ENCODE measurements around the gene RRAD.

The RRAD gene

DNA sequence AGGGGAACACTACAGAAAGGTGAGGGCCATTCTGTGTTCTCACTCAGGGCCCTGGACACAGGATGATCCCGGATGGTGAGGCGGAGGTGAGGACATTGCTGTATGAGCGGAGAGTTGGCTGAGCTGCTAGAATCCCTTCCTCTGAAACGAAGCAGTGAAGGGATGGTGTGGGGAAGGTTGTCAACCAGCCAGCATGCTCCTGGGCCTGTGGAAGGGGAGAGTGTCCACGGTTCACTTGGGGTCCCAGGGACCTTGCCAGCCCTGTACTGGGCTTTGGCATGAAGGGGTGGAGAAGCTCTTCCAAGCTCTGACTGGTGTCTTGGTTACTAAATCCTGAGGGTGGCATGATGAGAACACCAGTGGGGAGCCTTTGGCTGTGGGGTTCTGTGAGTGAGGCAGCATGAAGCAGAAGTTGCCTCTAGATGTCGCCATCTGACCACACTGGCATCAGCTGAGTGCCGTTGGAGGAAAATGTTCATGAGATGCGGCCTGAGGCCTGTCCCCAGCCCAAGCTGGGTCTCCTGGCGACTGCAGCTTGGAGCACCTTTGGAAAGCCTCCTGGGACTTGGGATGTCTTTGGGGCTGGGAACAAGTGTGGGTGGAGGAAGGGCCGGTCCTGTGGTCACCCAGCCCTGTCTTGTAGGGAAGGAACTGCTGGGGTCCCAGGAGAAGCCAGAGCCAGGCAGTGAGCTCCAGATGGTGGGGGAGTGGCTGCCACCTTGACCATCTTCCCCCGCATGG is 30.2 kb downstream of the RRAD start:
- H3K4me1 Mint-ChIP-seq, result peaks cover 19% of the 10 kb centered on the region
- H3K4me3 Mint-ChIP-seq, result no peak overlapping the region
- peak overlapping the region in 1 of 3 experiments; percentile 32 for H3K27ac Mint-ChIP-seq
- H3K9me3 Mint-ChIP-seq, result no peaks in the 10 kb centered on the region
- TF ChIP-seq, protein P1, sequence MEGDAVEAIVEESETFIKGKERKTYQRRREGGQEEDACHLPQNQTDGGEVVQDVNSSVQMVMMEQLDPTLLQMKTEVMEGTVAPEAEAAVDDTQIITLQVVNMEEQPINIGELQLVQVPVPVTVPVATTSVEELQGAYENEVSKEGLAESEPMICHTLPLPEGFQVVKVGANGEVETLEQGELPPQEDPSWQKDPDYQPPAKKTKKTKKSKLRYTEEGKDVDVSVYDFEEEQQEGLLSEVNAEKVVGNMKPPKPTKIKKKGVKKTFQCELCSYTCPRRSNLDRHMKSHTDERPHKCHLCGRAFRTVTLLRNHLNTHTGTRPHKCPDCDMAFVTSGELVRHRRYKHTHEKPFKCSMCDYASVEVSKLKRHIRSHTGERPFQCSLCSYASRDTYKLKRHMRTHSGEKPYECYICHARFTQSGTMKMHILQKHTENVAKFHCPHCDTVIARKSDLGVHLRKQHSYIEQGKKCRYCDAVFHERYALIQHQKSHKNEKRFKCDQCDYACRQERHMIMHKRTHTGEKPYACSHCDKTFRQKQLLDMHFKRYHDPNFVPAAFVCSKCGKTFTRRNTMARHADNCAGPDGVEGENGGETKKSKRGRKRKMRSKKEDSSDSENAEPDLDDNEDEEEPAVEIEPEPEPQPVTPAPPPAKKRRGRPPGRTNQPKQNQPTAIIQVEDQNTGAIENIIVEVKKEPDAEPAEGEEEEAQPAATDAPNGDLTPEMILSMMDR (IDR thresholded peaks at IDR 0.05; ENCODE audit: unreplicated experiment in 3 of 3), result peak; percentile 79 to 91 (median 88)
- H3K27me3 Mint-ChIP-seq (ENCODE audit: low read depth), result no peaks in the 10 kb centered on the region
- no peaks in the 10 kb centered on the region for H3K36me3 Mint-ChIP-seq (ENCODE audit: low read depth)

DNA sequence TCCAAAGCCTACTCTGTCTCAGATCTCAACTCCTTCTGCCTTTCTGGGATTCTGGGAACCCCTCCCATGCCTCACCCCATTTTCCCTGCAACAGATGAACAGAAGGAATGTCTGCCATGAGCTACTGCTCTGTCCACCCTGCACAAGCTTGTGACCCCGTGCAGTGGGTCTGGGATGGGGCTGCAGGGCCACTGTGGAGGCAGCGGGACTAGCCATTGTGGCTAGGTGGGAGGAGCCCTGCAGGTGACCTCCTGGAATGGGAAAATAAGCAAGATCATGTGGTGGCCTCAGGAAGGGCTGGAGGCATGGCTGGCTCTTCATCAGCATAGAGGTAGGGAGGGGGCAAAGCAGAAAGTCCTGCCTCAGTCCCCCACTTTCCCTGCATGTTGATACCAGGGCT is 31.3 kb downstream of the RRAD start:
- TF ChIP-seq, protein P1 (IDR thresholded peaks at IDR 0.05; ENCODE audit: unreplicated experiment in 3 of 3), result no peak
- H3K27me3 Mint-ChIP-seq (ENCODE audit: low read depth), result no peaks in the 10 kb centered on the region
- H3K36me3 Mint-ChIP-seq (ENCODE audit: low read depth), result no peaks in the 10 kb centered on the region
- H3K4me1 Mint-ChIP-seq, result peaks cover 8% of the 10 kb centered on the region
- H3K27ac Mint-ChIP-seq, result no peak overlapping the region
- no peaks in the 10 kb centered on the region for H3K9me3 Mint-ChIP-seq
- H3K4me3 Mint-ChIP-seq, result no peak overlapping the region

DNA sequence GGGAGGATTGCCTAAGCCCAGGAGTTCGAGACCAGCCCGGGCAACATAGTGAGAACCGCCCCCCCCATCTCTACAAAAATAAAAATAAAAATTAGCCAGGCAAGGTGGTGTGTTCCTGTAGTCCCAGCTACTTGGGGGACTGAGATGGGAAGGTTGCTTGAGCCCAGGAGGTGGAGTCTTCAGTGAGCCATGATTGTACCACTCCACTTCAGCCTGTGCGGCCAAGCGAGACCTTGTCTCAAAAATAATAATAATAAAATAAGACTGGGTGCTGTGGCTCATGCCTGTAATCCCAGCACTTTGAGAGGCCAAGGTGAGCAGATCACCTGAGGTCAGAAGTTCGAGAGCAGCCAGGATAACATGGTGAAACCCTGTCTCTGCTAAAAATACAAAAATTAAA is 33.5 kb downstream of the RRAD start:
- Mint-ChIP-seq H3K27me3 (ENCODE audit: low read depth) (no peaks in the 10 kb centered on the region), H3K36me3 (ENCODE audit: low read depth) (peaks cover 11% of the 10 kb centered on the region), H3K9me3 (no peaks in the 10 kb centered on the region), H3K27ac (no peak overlapping the region), H3K4me3 (no peak overlapping the region), H3K4me1 (no peaks in the 10 kb centered on the region)
- TF ChIP-seq, protein P1 (IDR thresholded peaks at IDR 0.05; ENCODE audit: unreplicated experiment in 3 of 3), result no peak

DNA sequence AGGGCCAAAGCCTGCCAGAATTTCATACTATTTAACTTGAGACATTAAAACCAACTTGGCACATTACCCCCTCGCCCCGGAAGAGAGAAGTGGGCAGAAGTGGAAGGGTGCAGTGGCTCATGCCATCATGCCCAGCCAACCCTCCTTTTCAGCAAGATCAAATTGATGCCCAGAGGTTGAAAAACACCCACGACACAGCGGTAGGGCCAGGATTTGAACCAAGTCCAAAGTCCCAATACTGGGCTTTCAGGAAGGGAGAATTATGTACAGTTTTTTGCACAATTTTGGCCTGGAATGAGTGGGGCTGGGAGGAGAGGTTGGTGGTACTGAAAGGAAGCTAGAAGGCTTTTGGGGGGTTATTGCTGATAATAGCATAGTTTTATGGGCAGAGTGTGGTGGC is 34.0 kb downstream of the RRAD start:
- Mint-ChIP-seq H3K9me3 (no peaks in the 10 kb centered on the region), H3K36me3 (ENCODE audit: low read depth) (peaks cover 12% of the 10 kb centered on the region), H3K4me1 (no peaks in the 10 kb centered on the region), H3K27ac (no peak overlapping the region), H3K27me3 (ENCODE audit: low read depth) (no peaks in the 10 kb centered on the region), H3K4me3 (no peak overlapping the region)
- TF ChIP-seq, protein P1 (IDR thresholded peaks at IDR 0.05; ENCODE audit: unreplicated experiment in 3 of 3), result no peak

DNA sequence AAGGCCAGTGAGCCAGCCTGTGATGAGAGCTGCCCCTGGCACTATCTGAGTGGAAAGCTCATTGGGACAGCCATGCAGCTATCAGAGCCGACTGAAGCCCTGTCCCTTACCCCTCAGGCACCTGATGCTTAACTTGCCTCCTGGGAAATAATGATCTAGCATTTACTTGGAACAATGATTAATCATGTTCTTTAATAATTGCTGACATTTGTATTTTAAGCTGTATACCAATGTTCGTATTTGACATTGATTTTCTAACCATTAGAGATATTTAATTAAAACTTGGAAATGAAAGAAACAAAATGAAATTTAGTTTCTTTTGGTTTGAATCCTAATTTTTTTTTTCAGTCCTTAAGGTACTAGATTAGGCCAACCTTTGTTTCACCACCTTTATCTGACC is 34.5 kb downstream of the RRAD start:
- Mint-ChIP-seq H3K36me3 (ENCODE audit: low read depth) (peaks cover 14% of the 10 kb centered on the region), H3K9me3 (no peaks in the 10 kb centered on the region), H3K4me1 (no peaks in the 10 kb centered on the region), H3K27ac (no peak overlapping the region), H3K27me3 (ENCODE audit: low read depth) (no peaks in the 10 kb centered on the region), H3K4me3 (no peak overlapping the region)
- TF ChIP-seq, protein P1 (IDR thresholded peaks at IDR 0.05; ENCODE audit: unreplicated experiment in 3 of 3), result no peak

DNA sequence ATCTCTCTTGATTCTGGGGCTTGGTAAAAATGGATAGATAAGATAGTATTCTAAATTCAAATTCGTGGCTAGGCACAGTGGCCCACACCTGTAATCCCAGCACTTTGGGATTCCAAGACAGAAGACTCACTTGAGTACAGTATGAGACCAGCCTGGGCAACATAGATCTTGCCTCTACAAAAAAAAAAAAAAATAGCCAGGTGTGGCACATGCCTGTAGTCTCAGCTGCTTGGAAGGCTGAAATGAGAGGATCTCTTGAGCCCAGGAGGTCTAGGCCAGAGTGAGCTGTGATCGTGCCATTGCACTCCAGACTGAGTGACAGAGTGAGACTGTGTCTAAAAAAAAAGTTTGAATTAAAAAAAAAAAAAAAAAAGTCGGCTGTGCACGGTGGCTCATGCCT is 35.7 kb downstream of the RRAD start:
- no peaks in the 10 kb centered on the region for H3K4me1 Mint-ChIP-seq
- H3K9me3 Mint-ChIP-seq, result no peaks in the 10 kb centered on the region
- no peaks in the 10 kb centered on the region for H3K27me3 Mint-ChIP-seq (ENCODE audit: low read depth)
- no peak overlapping the region for H3K4me3 Mint-ChIP-seq
- TF ChIP-seq, protein P1 (IDR thresholded peaks at IDR 0.05; ENCODE audit: unreplicated experiment in 3 of 3), result no peak
- no peak overlapping the region for H3K27ac Mint-ChIP-seq
- H3K36me3 Mint-ChIP-seq (ENCODE audit: low read depth), result peaks cover 22% of the 10 kb centered on the region
